Stimulated activated CD8-positive, alpha-beta memory T cell treated with anti-CD3 and anti-CD28 coated beads, Interleukin-12 subunit alpha, Interleukin-12 subunit beta, amount 100 ng/mL, for 4 hours (primary cell): Measurements from ENCODE around the gene VAT1L.
"Not testable (repeated sequence)": the region's sequence is repeated elsewhere in the genome, so short reads cannot be mapped to it uniquely, and the experiment has no call there.

Source experiments
- DNase-seq: peaks from one replicate; pipeline ENCODE4 v3.0.0-alpha.2; 2020; ENCODE audit warnings: low read depth

Gene VAT1L

GRCh38 chr16:77913738-77914253, 125.4 kb downstream of the VAT1L start:
- DNase-seq: no peak

GRCh38 chr16:77916111-77916510, 127.7 kb downstream of the VAT1L start:
- DNase-seq: no peak

GRCh38 chr16:77917971-77918370, 129.6 kb downstream of the VAT1L start:
- DNase-seq: no peak

DNA sequence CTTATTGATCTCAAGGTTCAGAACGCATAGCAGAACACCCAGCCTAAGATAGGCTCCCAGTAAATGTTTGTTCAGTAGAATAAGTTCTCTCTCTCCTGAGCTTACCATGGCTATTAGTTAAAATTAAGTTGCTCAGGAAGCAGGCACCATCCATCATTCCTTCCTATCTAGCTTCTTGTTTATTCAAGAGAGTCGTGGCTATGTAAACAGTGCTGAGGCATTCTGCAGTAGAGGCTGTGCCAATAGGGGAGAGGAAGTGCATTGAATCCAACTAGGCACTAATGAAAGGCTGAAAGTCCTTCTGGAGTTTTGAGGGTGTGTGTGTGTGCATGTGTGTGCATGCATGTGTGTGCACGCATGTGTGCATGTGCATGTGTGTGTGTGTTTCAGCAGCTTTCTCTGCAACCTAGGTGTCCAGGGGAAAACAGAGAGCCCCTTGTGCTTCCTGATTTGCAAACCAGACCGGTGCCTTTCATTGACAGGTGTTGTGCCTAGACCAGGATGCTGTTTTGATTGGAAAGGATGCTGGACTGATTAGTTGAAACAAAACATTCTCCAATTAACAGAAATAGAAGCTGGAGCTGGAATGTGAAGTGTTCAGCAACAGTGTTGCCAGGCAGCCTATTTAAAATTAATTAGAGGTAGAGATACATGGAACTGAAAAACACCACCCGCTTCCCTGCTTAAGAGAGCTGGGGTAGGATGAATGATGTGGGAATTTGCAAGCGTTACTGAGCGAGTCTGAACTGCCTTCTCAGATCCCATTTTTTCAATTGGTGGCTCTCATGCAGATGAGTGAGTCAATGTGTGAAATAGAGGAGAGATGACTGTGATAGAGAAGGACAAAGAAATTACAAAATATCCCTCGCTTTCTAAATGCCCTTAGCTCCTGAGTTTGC, 130.7 kb downstream of the VAT1L start:
- no peak for DNase-seq

DNA sequence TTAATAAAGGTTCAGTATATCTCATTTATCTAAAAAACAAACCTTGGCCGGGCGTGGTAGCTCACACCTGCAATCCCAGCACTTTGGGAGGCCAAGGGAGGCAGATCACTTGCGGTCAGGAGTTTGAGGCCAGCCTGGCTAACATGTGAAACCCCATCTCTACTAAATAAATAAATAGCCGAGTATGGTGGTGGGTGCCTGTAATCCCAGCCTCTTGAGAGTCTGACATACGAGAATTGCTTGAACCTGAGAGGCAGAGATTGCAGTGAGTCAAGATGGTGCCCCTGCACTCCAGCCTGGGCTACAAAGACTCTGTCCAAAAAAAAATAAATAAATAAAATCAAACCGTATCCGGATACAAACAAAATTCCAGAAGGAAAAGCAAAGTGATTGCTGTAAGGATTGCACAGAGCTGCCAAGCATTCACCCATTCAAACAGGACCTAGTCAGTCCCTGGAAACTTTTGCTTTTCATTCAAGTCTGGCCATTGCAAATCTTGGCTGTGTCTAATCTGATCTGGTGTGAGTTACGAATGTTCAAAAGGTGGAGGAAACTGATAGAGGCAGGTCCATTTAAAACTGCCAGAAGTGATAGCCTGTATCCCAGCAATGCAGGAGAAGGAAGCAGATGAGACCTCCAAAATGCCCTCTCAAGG, 131.5 kb downstream of the VAT1L start:
- DNase-seq: no peak

DNA sequence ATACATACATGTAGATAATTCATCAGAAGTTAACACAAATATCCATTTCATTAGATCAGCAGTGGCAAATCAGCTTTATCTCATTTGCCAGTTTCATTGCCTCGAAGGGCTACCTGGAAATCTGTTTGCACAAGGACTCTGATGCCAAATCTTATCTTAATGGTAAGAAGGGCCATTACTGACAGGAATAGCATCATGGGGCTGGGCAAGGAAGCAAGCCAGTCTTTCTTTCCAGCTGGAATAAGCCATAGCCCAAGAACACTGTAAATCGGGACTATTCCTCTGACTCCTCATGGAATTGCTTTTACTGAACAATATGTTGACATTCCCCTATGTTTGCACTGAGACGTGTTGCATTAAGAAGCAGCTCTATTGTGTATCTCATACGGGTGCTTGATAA, 132.6 kb downstream of the VAT1L start:
- DNase-seq: no peak

DNA sequence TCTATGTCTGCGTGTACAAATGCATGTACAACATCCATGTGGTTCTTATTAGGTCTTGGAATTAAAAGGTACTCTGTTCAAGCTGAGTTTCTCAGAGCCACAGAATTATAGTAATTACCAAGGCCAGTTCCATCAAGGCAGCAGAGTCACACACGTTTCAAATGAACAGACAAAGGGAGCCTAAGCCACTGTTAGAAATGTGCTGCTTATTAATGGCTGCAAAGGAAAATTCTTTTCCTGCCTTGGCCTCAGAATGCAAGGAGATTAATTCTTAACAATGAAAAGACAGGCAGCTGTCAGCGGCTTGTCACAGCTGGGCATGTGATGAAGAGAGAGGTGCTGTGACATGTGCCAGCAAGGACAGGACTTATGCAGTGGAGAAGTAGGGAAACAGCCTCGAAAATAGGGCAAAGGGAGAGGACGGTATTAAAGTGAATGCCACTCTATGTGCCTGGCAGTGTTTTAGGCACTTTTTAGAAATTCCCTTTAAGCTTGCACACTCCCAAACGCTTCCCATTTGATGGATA, 133.9 kb downstream of the VAT1L start:
- no peak for DNase-seq

- no peak for DNase-seq
Observed at GRCh38 chr16:77925531-77925930, 137.2 kb downstream of the VAT1L start.

- no peak for DNase-seq
Observed at GRCh38 chr16:77928096-77928495, 139.7 kb downstream of the VAT1L start.

DNA sequence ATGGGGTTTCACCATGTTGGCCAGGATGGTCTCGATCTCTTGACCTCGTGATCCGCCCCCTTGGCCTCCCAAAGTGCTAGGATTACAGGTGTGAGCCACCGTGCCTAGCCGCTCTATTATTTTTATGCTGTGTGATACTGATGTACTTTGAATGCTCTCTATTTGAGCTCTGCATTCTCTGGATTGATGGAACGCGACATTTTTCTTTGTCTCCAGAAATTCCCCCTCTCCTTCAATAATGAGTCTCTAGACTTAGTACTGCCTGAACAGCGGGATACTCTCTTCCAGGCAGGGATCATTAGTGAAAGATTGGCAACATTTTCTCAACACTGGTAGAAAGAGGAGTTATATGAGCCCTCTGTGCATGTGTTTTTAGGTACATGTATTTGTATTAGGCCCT, 140.6 kb downstream of the VAT1L start:
- DNase-seq: no peak

GRCh38 chr16:77931058-77931457, 142.7 kb downstream of the VAT1L start:
- DNase-seq: no peak

DNA sequence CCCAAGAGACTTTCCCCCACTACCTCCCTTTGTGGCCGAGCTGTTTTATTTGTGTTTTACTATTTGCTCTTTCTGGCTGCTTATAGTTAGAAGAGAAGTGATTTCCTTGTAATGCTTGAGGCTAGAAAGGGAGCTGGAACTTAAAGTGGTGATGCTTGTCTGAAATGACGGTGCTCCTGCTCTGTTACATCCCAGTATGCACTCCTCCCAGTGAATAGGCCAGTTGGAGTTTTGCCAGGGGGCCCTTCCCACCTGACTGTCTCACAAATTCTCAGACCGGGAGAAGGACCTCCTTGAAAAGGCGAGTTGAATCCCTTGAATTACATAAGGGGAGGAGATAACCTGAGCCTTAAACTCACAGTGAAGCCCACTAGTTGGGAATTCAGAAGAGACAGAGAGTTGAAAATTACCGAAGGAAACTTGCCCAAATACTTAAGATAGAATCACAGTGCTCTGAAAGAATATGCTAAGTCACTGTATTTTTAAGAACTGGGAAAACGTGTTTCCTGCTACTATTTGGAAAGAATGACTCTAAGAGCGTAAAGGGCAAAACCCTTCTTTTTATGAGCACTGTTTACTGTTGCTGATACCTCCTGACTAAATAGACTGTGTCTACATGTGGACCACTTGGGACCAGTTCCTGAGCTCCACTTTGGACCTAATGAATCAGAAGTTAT, 149.2 kb downstream of the VAT1L start:
- no peak for DNase-seq

- DNase-seq: no peak
Observed at GRCh38 chr16:77938913-77939312, 150.5 kb downstream of the VAT1L start.

DNA sequence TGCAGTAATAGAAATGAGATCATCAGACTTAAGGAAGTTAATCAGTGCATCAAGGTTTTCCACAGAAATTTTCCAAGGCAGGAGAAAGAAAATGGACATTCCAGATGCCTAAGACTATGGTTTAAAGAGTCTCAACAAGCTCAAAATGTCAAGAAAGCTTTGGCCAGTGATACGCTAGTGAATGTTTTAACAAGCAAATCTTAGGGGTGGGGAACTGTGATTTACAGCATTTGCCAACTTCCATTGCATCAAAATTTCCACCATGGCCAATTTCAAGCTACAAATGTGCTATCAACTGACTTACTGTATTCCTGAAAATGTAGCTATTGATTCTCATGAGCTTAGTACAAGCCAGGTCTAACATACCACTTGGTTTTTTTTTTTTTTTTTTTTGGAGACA, 151.6 kb downstream of the VAT1L start:
- DNase-seq: no peak

- no peak for DNase-seq
Observed at GRCh38 chr16:77943801-77944200, 155.4 kb downstream of the VAT1L start.

DNA sequence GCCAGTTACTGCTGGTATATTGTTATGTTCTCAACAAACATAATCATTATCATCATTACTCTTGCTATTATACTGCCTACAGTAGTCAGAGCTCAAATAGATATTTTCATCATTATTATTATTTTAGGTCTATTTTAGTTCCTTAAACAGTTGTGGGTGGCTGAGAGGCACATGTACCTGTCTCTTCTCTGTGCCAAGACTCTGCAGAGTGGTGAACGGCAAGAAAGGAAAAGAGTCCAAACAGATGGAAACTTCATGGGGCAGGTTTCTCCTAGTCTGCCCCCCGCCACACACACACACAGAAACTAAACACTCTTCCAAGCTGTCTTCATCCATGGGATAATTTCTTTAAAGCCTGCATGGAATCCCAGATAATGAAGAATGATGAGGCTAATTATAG, 156.3 kb downstream of the VAT1L start:
- no peak for DNase-seq

DNA sequence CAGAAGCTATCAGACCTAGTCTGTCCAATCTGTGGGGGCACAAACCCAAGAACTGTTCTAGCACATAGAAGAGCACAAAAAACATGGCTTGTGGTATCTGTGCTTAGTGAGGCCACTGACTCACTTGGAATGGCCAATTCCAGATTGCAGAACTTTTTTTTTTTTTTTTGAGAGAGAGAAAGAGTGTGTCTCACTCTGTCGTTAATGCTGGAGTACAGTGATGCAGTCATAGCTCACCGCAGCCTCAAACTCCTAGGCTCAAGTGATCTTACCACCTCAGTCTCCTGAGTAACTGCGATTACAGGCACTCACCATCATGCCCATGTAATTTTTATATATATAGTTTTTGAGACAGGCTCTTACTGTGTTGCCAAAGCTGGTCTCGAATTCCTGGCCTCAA, 156.8 kb downstream of the VAT1L start:
- DNase-seq: no peak

DNA sequence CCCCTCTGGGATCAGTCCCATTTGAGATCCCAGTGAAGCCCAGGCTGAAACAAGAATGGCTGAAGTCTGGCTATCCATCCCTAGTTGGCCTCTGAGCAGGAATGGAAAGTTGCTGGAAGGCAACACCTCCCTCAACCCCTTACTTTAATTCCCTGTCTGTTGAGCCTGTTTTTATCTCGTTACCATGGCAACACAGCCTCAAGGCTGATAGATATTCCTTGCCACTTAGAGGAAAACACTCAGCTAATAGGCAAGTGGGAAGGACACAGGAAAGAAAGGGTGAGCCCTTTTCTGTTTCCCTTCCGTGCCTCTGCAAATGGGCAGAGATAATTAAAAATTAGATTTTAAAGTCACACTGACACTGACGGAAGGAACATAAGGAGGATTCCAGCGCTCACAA, 158.5 kb downstream of the VAT1L start:
- no peak for DNase-seq

- DNase-seq: not testable (repeated sequence)
Observed at GRCh38 chr16:77947590-77947989, 159.2 kb downstream of the VAT1L start.

- no peak for DNase-seq
Observed at GRCh38 chr16:77948835-77949234, 160.5 kb downstream of the VAT1L start.

DNA sequence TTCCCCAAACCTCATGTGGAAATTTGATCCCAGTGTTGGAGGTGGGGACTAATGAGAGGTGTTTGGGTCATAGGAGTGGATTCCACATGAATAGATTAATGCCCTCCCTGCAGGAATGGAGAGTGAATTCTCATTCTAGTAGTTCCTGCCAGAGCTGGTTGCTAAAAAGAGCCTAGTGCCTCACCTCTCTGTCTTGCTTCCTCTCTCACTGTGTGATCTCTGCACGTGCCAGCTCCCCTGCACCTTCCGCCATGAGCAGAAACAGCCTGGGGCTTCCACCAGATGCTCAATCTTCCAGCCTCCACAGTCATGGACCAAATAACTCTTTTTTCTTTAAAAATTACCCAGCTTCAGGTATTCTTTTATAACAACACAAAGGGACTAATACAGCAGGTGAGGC, 161.1 kb downstream of the VAT1L start:
- no peak for DNase-seq

- DNase-seq: no peak
Observed at GRCh38 chr16:77951788-77952187, 163.4 kb downstream of the VAT1L start.

DNA sequence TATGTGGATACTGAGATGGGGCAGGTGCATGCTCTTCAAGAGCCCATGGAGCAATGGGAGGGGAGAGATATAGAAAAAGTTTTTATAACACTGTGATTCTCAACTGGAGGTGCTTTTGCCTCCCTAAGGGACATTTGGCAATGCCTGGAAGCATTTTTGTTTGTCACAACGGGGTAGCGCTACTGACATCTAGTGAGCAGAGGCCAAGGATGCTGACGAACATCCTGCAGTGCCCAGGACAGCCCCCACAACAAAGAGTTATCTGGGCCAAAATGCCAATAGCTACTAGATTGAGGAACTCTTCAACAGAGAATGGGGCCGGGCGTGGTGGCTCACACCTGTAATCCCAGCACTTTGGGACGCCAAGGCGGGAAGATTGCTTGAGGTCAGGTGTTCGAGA, 166.8 kb downstream of the VAT1L start:
- no peak for DNase-seq
